ENCODE data around the gene SPRED2.

Gene SPRED2, protein sequence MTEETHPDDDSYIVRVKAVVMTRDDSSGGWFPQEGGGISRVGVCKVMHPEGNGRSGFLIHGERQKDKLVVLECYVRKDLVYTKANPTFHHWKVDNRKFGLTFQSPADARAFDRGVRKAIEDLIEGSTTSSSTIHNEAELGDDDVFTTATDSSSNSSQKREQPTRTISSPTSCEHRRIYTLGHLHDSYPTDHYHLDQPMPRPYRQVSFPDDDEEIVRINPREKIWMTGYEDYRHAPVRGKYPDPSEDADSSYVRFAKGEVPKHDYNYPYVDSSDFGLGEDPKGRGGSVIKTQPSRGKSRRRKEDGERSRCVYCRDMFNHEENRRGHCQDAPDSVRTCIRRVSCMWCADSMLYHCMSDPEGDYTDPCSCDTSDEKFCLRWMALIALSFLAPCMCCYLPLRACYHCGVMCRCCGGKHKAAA

DNA sequence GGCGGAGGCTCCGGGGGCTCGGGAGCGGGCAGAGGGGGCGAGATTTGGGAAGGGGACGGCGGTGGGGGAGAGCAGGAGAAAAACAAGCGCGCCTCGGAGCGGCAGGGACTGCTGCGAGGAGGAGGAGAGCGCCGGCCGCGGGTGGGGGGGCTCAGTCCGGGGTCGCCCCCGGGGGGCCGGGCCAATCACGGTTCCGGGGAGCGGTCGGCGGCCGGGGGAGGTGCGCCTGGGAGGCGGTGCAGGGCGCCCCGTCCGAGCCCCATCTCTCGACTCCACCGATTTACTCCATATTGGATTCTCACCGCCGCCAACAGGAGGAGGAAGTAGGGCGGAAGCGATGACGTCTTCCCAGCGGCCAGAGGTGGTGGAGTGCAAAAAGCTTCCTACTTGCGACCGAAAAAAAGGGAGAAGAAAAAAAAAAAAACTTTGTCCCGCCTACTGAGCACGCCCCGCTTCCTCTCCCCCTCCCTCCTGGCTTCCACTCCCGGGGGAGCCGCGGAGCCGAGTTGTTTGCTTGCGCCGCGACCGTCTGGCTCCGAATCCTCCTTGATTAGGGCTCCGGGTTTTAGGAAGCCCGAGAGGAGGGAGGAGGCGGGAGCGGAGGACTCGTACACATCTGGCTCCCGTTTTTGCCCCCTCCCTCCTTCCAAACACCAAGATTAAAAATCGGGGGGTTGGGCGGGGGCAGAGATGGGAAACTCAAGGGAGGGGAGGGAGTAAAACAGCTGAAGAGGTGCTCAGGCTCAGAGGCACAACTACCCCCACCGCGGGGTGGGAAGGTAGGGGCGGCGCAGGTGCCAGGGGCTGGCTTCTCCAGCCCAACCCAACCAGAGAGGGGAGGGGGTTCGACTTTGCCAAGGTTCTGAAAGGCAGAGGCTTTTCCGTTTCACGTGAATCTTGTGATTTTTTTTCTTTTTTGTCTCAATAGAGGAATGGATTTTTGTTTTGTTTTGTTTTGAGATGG is at the start of gene SPRED2:
SPRED2 (minus strand) TSS at position 373 of the 964 bp plus-strand sequence. CDS start 612 bp downstream, outside the sequence.
- peak; percentile 94 to 96 (median 95) for DNase-seq

DNA sequence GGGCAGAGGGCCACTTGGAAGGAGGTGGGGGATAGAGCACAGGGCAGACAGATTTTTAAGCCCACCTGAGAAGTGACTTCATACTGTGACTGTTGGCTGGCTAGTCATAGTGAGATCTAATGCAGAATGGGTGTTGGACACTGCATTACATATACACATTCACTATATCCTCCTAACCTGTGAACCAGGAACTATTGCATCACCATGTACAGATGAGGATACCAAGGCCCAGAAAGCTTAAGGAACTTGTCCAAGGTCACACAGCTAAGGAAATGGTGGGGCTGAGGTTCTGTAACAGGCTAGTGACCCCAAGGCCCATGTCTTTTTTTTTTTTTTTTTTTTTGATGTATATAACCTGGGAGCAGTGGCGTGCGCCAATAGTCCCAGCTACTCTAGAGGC is 49.6 kb upstream of the SPRED2 start:
- no peak for DNase-seq

DNA sequence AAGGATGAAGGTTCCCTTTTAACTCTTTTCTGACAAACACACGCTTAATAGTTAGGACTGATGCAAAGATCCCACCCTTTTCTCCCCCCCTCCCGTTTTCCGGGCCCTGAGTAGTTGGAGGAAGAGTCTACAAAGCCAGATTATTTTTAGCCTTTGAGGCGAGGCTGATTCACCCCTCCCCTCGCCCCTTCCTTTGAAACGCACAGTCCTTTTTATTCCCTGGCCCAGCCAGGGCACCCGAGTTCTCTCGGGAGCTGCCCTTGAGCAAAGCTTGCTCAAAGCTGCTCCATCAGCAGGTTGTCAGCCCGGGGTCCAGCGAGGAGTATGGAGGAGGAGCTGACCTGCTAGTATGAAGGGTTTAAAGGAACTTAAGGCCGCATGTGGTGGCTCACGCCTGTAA is 47.1 kb upstream of the SPRED2 start:
- DNase-seq = no peak

DNA sequence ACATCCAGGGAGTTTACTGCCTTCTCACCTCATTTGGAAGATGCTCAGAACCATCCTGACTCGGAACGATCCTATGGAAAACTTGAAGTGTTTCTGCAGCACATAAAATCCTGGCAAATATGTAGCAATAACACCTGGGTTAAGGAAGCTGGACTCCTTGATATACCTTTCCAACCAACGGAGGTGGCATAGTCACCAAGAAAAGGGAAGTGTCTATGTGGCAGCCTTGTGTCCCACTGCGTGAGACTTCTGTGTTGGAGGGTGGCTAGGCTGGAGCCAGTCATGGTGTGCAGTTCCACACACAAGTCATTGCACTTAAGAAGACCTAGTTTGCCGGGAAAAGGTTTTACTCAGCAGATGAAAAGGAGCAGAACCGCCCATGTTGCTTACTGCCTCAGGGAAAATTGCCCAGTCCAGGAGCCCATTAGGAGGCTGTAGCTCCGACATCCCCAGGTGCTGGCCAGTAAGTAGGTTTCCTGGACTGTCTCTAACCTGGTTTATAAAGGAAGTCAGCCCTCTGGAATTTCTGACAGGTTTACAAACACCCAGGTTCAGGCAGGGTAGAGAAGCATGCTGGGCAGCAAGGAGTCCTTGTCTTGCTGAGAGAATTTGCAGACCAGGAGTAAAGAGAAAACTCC is 46.2 kb upstream of the SPRED2 start:
- DNase-seq = no peak

DNA sequence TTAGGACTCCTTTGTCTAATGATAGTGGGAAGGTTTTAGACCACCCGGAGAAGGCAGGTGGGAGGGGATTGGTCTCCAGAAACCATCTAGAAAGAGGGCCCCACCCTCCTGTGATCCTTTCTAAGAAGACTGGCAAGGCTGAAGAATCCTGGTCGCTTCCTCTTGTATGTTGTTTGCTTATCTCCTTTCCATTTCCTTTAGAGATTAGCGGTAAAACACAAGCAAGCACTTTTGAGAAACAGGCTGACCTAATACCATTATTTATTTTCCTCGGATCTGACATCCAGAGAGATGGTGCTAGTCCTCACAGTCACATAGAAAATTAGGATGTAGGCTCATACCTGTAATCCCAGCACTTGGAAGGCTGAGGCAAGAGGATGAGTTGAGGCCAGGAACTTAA is 45.2 kb upstream of the SPRED2 start:
- no peak for DNase-seq

DNA sequence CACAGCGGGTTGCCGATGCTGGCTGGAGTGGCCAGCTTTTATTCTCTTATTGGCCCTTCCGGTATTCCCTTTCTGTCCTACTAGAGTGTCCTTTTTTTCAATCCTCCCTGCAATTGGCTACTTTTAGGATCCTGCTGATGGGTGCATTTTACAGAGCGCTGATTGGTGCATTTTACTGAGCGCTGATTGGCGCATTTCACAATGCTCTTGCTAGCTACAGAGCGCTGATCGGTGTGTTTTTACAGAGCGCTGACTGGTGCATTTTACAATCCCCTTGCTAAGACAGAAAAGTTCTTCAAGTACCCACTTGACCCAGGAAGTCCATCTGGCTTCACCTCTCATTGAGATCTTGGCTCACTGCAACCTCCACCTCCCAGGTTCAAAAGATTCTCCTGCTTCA is 44.4 kb upstream of the SPRED2 start:
- DNase-seq = no peak

DNA sequence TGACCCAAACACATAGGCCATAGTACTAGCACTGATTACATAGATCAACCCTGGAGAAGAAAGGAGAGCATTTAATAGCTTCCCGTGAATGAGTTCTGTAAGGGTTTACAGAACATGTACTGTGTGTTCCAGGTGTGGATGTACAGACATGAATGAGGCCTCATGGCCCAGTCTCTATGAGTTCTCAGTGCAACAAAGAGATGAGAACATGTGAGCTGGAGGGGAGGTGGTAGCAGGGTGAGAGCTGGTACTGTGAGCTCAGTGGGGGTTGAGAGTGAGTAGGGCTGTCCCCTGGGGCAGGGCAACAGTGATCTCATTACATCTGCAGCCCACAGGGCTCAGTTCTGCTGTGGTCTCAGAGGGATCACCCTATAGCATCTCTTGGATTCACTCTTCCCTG is 42.6 kb upstream of the SPRED2 start:
- no peak for DNase-seq

DNA sequence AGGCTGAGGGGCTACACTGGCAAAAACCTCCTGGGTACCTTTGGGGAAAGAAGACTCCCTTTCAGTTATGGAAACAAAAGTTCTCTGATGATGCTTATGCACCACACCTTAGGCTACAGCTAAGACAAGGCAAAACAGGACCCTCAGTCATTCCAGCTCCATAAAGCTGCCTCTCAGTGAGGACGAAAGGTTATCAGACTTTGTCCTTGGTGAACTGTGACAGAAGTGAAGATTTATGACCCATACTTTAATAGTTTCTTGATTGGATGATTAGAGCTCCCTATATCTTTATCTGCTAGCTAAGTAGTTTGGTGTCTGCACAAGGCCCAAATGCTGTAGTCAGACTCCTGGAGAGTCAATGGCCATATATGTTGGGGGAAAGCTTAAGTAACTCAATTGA is 40.6 kb upstream of the SPRED2 start:
- no peak for DNase-seq

DNA sequence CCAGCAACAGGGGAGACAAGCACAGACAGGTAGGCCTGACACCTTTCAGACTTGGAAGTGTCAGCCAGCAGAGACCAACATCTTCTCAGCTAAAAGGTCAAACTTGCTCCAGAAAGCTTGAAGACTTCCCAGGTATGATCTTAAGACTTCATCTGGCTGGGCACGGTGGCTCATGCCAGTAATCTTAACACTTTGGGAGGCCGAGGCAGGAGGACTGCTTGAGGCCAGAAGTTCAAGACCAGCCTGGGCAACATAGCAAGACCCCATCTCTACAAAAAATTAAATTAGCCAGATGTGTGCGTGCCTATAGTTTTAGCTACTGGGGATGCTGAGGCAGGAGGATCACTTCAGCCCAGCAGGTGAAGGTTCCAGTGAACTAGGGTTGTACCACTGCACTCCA is 39.0 kb upstream of the SPRED2 start:
- no peak for DNase-seq

DNA sequence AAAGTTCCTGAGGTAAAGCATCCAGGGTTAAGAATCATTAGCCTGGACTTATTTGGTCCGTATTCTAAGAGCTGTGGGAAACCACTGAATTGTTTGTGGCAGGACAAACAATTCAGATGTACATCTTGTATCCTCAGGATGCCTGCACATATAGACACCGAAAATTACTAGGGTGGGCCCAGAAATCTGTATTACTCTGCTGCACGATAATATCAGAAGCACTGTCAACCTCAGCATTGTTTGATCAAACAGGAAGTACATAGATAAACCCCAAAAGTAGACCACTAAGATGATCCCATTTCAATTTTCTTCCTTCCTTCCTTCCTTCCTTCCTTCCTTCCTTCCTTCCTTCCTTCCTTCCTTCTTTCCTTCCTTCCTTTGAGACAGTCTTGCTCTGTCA is 34.2 kb upstream of the SPRED2 start:
- DNase-seq = no peak

DNA sequence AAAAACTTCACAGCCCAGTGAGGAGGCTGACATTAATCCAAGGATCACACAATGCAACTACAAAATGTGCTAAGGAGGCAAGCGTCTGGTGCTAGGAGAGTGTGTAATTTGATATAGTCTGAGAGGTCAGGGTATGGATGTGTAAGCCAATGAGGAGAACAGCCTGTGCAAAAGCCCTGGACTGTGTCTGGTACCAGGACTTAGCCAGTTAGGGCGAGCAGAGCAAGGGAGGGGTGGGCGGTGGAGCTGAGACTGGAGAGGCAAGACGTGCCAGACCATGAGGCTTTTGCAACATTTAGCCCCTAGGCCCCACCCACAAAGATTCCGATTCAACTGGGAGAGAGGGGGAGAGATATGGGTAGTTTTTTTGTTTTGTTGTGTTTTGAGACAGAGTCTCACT is 33.5 kb upstream of the SPRED2 start:
- no peak for DNase-seq

DNA sequence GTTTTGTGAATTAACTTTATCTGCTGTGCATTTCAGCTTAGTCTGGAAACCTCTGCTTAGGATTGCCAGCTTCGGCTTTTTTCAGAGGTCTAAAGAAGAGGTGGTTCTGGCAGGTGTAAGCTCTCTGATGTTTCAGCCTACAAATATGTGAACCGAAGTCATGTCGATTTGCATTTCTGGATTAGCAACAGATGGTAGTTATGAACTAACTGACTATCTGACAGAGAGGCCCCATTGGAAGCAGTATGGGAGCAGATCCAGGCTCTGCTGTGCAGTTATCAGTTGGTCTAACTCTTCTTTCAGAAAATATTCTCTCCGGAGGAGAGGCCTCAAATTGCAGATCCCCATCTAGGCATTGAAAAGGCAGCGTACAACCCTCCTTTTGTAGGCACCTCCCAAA is 32.7 kb upstream of the SPRED2 start:
- DNase-seq = no peak

DNA sequence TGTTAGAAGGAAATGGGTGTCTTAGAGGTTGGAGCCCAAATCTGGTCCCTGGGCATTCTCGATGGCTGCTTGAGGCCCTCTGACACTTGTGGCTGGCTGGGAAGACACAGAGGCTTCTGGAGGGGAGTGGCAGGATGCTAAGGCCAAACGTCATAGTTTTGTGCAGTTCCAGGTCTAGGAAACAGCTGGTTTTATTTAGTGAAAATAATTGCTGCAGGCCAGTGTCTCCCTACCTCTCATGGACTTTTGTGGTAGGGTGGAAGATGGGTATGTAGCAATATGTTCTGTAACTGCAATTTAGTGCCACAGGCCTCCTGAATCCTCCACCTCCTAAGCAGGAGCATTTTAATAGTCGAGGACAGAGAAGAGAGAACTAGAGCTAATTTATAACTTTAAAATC is 32.2 kb upstream of the SPRED2 start:
- no peak for DNase-seq

DNA sequence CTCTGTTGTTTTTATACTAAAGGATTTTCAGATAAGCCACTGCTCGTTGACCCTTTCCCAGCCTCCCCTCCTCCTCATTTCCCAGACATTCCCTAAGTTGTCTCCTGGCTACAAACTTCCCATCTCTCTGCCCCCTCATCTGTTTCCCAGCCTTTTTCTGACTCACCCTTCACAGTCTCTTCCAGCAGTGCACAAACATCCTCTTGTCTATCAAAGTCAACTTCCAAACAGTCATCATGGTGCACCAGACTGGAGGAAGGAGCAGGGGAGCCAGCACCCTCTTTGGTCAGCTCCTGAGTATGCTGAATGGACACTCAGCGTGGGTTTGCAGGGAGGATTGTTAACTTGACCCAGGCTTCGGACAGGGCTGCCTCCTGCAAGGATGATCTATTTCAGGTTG is 26.6 kb upstream of the SPRED2 start:
- DNase-seq = peak in 1 of 3 donors; percentile 10

DNA sequence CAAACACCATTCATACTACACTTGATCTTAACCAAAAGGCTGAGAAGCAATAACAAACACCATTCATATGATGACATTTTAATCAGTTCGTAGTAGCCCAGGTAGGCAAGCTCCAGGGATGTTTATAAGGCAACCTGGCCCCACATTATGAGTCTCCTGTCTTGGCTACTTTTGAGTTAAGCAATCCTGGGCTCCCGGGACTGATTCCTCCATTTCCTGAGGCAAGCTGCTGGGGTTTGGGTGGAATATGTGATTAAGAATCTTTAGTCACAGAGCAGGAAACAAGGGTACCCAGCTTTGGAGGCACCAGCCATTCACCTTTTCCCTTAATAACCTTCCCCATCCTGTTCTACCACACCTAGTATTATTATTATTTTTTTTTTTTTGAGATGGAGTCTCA is 24.5 kb upstream of the SPRED2 start:
- DNase-seq = peak in 2 of 3 donors; percentile 22 to 36

DNA sequence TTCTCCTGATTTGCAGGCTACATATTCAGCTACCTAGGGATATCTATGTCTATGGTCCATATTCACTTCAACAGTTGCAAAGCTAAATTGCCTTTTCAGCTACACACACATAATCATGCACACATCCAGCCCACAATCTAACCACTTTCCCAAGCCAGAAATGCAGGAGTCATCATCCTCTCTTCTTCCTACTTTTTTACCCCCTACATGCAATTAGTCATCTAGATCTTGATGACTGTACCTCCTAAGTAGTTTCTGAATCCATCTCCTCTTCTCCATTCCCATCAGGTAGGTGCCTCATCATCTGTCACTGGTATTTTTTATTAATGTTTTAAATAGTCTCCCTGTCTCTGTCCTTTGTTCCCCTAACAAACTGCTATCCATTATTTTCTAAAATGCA is 23.7 kb upstream of the SPRED2 start:
- peak; percentile 76 to 92 (median 83) for DNase-seq

DNA sequence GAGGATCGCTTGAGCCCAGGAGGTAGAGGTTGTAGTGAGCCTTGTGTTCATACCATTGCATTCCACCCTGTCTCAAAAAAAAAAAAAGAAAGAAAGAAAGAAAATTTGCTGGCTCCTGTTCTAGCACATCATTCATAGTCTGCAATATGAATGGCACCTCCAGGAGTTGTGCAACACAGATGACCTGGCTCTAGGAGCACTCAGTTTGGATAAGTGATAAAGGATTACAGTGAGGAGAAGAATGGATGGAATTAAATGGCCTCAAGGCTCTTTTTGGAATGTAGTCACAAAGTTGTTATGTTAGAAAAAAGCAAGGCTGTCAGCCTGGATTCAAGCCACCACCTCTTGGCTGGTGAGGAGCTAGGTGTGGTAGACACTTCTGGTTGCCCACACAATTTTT is 21.5 kb upstream of the SPRED2 start:
- DNase-seq = no peak

DNA sequence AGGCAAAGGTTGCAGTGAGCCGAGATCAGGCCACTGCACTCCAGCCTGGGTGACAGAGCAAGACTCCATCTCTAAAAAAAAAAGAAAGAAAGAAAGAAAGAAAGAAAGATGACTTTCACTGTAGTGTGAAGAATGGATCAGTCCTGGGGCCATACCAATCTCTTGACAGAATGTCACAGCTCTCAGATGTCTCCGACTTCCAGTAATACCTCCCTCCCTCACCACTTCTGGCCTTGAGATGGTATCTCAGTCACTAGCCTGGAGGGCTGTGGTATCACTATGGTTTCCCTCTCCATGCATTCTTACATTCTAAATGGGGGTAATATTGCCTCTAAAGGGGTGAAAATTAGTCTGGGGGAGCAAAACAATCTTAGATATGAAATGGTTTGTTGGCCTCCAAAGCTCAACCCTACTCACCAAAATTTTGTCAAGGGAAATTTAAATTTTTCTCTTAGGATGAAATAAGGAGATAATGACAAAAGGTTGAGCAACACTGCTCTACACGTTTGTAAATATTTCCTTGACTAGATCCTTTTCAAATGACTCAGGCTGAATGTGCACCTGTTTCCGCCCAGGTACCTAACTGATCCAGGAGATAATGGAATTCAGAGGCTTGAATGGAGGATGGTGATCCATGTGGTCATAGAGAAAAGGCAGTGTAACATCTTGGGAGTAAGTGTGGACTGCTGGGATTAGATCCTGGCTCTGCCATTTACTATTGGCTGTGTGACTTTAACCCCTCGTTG is 19.9 kb upstream of the SPRED2 start:
- DNase-seq = no peak

DNA sequence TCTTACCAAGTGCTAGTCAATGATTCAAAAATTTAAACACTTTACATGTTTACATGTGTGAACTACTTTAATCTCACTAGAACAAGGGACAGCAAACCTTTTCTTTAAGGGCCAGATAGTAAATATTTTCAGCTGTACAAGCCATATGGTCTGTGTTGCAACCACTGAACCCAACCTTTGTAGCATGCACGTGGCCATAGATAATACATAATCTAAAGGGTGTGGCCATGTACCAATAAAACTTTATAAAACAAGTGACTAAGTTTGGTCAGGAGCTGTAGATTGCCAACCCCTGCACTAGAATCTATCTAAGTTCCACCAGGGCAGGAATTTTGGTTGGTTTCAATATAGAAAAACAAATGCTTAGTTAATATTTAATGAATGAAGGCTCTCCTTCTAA is 18.4 kb upstream of the SPRED2 start:
- no peak for DNase-seq

DNA sequence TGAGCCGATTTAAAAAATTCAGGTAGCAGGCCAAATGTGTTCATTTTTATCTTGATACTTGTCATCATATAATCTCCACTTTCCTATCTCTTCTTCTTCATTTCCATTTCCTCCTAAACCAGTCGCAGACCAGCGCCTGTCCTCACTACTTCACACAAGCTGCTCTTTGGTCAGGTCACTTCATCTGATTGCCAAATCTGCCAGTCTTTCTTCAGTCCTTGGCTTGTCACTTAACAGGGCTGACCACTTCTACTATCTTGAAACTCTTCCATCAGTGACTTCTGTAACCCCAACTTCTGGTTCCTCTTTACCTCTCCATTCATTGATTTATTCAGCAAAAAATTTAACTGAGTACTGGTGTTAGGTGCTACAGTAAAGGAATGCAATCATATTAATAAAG is 18.0 kb upstream of the SPRED2 start:
- peak; percentile 37 to 53 (median 45) for DNase-seq

DNA sequence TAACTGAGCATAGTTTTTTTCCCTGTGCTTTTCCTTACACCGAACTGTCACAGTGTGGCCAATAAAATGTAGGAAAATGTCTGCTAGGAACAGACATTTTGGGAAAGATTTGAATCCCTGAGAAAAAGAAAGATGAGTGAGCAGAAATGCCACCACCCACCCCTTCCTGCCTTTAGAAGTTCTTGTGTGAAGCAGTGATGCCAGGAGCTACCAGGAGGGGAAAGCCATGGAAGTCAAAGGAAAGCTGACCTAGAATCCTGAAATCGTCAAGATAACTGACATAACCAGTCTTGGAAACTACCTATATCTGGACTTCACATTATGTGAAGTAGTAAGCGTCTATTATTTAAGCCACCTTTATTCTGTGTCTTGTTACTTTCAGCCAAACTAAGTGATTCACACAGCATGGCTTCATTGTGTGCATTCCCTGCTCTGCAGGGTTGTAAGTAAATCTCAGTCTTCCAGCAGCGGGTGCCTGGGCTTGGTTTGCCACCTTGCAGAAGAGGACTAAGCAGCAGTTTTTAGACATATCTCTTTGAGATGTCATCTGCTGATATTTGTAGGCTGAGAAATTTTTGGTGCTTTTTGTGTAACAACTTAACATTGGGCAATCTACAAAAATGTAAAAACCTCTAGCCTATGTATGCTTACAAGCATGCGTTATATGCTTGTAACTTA is 11.2 kb upstream of the SPRED2 start:
- DNase-seq = peak in 2 of 3 donors; percentile 42 to 50

DNA sequence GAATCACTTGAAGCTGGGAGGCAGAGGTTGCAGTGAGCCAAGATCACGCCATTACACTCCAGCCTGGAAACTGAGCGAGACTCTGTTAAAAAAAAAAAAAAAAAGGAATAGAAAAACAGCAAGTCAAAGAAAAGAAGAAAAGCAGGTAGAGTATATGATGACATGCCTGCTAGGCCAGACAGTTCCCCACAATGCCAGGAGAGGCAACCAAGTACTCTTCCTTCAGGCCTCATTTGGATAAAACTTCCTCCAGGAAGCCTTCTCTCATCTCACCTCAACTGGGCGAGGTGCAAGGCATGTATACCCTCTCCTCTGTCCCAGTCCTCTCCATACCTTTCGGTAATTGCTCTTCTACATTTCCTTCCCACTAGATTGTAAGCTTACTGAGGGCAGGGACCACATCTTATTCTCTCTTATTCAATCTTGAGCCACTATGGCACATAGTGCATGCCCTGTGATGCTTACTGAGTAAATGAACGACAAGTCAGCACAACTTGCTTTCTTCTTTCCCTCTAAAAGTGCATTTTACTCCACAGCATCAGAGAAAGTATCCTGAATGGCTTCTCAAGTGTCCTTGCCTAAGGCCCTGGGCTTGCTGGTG is 10.1 kb upstream of the SPRED2 start:
- no peak for DNase-seq

All from suppressor macrophage treated with lipopolysaccharide for 1 hour (primary cell).